Mucosa of descending colon (tissue), 3 donors: ENCODE data around the gene KRTAP1-5. TPM values are rescaled to one million over a fixed set of nuclear protein-coding genes. Genes with fewer than 3 reads are reported as not detected.
"Not testable (repeated sequence)": the region's sequence is repeated elsewhere in the genome, so short reads cannot be mapped to it uniquely, and the experiment has no call there.

Experiments
- ATAC-seq: fragments of 200-7000 bp; cut with Tn5 transposase; one replicate; pipeline ENCODE4 v1.9.1; 2020; ENCODE audit warnings: mild to moderate bottlenecking, moderate library complexity
- DNase-seq, 3 donors: peaks; one replicate each; pipeline ENCODE4 v3.0.0-alpha.2; 2020
- H3K36me3 ChIP-seq: fragments of 200-600 bp; one replicate; pipeline ENCODE4 v1.8.0; 2021; ENCODE audit warnings: low read depth, mild to moderate bottlenecking
- H3K4me1 ChIP-seq: fragments of 200-600 bp; one replicate; pipeline ENCODE4 v1.8.0; 2021; ENCODE audit warnings: low read depth, mild to moderate bottlenecking
- H3K4me3 ChIP-seq: fragments of 200-600 bp; one replicate; pipeline ENCODE4 v1.8.0; 2021; ENCODE audit warnings: mild to moderate bottlenecking
- H3K9me3 ChIP-seq: fragments of 200-600 bp; one replicate; pipeline ENCODE4 v1.8.0; 2021; ENCODE audit warnings: mild to moderate bottlenecking
- intact Hi-C, 2 donors: fragments of 100-400 bp; cut with DNase I in 1 of 2; cut with micrococcal nuclease in 1 of 2; formaldehyde crosslinking; loops; one replicate each; pipeline versions ENCODE4 v1.11.0 to v1.11.1; 2022; cut with DNase I, micrococcal nuclease
- total RNA-seq, 3 donors: library from RNA; stranded (reverse); fragmentation: NEBNext Ultra II Directional in 2 of 3; extraction: Animal tissue kit (Norgen Biotek cat#: 25700) in 2 of 3; gene quantifications; one replicate each; pipeline versions ENCODE4 v1.2.1 to v1.2.4, GENCODE V29; 2021 to 2023
- TF ChIP-seq, protein P1 (sequence below): fragments of 200-600 bp; IDR thresholded peaks from one replicate; pipeline ENCODE4 v1.8.0; 2022; ENCODE audit warnings: antibody characterized with exemption, mild to moderate bottlenecking
- donor health status: DM: no; HTN: no; CAD: no; lungs with moderate emphysema.
- donor health status: DM: no; HTN: no; CAD: no.
- donor health status: DM: no; HTN: yes; CAD: no.

The KRTAP1-5 gene
- total RNA-seq, 3 donors from 2014 or later: not detected

DNA sequence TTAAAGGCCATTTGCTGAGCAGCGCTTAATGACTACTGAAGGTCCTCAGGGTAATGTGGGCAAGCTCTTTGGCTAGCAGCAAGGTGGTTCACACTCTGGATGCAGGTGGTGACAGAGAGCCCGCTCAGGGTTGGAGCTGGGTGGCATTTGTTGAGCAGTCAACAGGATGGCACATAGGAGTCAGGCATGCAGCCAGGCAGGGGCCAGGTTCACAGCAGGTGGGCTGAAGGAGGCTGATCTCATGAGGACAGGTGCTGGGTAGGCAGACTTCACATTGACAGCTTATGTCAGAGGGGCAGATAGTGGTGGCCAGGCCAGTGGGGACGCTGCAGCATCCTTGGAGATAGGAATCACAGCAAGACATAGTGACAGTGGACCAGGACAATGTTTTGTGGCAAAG, 22.6 kb downstream of the KRTAP1-5 start:
- intact Hi-C loops: no loop called here
- H3K9me3 ChIP-seq: no peaks in the 10 kb centered on the region
- TF ChIP-seq, protein P1, sequence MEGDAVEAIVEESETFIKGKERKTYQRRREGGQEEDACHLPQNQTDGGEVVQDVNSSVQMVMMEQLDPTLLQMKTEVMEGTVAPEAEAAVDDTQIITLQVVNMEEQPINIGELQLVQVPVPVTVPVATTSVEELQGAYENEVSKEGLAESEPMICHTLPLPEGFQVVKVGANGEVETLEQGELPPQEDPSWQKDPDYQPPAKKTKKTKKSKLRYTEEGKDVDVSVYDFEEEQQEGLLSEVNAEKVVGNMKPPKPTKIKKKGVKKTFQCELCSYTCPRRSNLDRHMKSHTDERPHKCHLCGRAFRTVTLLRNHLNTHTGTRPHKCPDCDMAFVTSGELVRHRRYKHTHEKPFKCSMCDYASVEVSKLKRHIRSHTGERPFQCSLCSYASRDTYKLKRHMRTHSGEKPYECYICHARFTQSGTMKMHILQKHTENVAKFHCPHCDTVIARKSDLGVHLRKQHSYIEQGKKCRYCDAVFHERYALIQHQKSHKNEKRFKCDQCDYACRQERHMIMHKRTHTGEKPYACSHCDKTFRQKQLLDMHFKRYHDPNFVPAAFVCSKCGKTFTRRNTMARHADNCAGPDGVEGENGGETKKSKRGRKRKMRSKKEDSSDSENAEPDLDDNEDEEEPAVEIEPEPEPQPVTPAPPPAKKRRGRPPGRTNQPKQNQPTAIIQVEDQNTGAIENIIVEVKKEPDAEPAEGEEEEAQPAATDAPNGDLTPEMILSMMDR: no peak
- DNase-seq (no peak), ATAC-seq (no peak)
- H3K4me1 ChIP-seq: no peaks in the 10 kb centered on the region
- no peaks in the 10 kb centered on the region for H3K36me3 ChIP-seq
- no peak overlapping the region for H3K4me3 ChIP-seq

DNA sequence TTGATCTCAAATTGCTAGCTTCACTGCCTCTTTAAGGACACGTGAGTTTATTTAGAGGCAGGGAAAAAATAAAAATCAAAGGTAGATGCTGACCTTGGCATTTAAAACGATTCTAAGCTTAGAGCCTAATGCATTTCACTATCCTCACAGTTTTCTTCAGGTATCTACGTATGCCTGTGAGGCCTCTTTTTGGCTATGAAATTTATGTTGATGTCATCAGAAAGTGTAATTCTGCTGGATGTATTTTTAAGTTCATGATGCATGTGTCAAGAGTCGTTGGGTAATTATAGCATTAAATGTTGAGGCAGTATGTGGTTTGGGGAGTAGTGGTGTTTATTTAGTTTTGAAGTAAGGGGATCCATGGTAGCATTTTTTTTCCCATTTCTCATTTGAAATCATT, 23.1 kb downstream of the KRTAP1-5 start:
- ATAC-seq: no peak
- no peaks in the 10 kb centered on the region for H3K9me3 ChIP-seq
- intact Hi-C loops: no loop called here
- TF ChIP-seq, protein P1: no peak
- H3K36me3 ChIP-seq: no peaks in the 10 kb centered on the region
- H3K4me3 ChIP-seq: no peak overlapping the region
- DNase-seq: no peak
- no peaks in the 10 kb centered on the region for H3K4me1 ChIP-seq

DNA sequence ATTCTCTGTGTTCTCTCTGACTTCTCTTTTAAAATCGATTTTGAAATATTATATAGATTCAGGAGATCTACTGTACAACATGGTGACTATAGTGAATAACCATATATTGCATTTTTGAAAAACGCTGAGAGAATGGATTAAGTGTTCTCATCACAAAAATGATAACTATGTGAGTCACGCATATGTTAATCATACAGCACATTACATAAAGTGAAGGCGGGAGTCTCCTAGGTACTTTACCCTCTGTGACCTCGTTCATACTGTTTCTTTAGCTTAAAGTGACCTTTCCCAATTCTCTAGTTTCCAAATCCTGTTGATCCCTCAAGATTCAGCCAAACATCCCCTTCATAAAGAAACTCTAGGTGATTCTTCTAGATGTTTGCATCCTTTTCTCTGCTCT, 24.2 kb downstream of the KRTAP1-5 start:
- intact Hi-C loops: no loop called here
- no peak for DNase-seq
- no peak overlapping the region for H3K4me3 ChIP-seq
- H3K9me3 ChIP-seq: no peaks in the 10 kb centered on the region
- TF ChIP-seq, protein P1: no peak
- no peaks in the 10 kb centered on the region for H3K4me1 ChIP-seq
- H3K36me3 ChIP-seq: no peaks in the 10 kb centered on the region
- ATAC-seq: no peak

DNA sequence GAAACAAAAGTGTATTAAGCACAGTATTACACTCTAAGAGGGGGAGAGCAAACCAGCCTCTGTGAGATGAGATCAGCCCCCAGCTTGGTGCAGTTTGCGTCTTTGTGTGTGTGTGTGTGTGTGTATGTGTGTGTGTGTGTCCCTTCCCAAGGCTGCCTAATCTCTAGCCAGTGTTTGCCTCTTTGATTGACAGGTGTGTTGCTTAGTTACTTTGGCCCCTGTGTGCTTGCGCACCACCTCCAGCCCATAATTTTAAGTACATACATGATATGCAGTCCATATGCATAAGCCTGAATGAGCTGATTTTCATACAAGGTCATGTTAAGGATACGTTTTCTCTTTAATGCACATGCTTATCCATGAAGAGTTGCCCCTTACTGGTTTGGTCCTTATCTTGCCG, 25.2 kb downstream of the KRTAP1-5 start:
- ATAC-seq (no peak), DNase-seq (no peak)
- TF ChIP-seq, protein P1: no peak
- Histone ChIP-seq H3K4me3 (no peak overlapping the region), H3K9me3 (no peaks in the 10 kb centered on the region), H3K4me1 (no peaks in the 10 kb centered on the region), H3K36me3 (no peaks in the 10 kb centered on the region)
- intact Hi-C loops: no loop called here

DNA sequence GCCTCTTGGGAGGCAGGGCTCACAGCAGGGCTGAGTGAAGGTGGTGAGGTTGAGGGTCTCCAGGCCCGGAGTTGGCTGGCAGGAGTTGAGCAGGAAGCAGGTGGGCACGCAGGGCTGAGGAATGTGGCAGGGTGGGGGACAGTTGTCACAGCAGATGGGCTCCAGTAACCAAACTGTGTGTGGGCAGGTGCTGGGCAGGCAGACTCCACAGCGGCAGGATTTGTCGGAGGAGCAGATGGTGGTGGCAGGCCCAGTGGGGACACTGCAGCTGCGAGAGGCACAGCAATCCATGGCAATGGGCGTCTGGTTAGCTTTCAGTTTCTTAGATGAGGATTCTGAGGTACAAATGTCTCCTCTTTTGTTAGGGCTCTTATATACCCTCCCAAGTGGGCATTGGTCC, 27.4 kb downstream of the KRTAP1-5 start, which contains the start of gene KRTAP3-2:
KRTAP3-2 (minus strand) TSS at position 344 of the 400 bp plus-strand sequence; CDS start at position 291, 53 bp downstream.
- intact Hi-C loops, ATAC-seq: not testable (repeated sequence)

DNA sequence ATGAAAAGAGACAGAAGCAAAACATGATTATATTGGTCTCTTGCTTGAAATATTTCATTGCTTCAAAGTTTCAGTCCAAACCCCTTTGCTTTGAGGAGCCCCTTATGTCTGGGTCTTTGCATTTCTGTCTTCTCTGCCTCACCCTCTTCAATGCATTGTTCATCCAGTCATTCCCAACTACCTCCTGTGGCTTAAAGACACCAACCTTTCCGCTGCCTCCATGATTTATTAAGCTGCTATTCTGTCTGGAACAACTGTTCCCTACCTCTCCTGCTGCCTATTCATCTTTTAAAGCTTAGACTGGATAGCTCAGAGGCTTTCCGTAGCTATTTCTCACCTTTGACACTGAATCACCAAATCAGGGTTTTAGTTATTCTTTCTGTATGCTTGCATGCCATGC, 29.6 kb downstream of the KRTAP1-5 start:
- Histone ChIP-seq H3K4me1 (no peaks in the 10 kb centered on the region), H3K4me3 (no peak overlapping the region), H3K9me3 (no peaks in the 10 kb centered on the region), H3K36me3 (no peaks in the 10 kb centered on the region)
- DNase-seq (no peak), ATAC-seq (no peak)
- TF ChIP-seq, protein P1: no peak
- intact Hi-C loops: no loop called here

More for the DNA sequence above, 27.4 kb downstream of the KRTAP1-5 start, which contains the start of gene KRTAP3-2:
- not testable (repeated sequence) for DNase-seq, H3K36me3 ChIP-seq, H3K4me3 ChIP-seq, H3K4me1 ChIP-seq, H3K9me3 ChIP-seq
